Measurements from ENCODE around the gene SLFNL1. TPM values are rescaled to one million over a fixed set of nuclear protein-coding genes. Genes with fewer than 3 reads are reported as not detected.

SLFNL1 gene
- total RNA-seq, 2 donors from 2014 or later: 0.15 TPM; not detected in 1

DNA sequence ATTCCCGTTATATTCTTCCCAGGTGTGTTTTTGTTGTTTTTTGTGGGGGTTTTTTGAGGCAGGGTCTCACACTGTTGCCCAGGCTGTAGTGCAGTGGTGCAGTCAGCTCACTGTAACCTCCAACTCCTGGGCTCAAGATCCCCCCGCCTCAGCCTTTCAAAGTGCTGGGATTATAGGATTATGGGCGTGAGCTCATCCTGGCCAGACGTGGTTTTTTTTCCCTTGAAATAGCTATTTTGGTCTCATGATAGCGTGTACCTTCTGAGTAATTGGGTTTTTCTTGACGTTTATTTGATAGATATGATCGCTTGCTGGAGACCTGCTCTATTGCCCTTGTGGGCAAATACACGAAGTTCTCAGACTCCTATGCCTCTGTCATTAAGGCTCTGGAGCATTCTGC, 24.4 kb downstream of the SLFNL1 start:
- Mint-ChIP-seq H3K27me3 (ENCODE audit: insufficient read depth) (no peaks in the 10 kb centered on the region), H3K36me3 (ENCODE audit: low read depth) (peaks cover 75% of the 10 kb centered on the region), H3K27ac (no peak overlapping the region), H3K9me3 (no peaks in the 10 kb centered on the region), H3K4me1 (no peaks in the 10 kb centered on the region), H3K4me3 (no peak overlapping the region)
- no peak overlapping the region for H3K4me3 ChIP-seq (ENCODE audit: low read length)
- H3K9me3 ChIP-seq (ENCODE audit: control insufficient read depth, low read length): no peaks in the 10 kb centered on the region
- H3K27ac ChIP-seq (ENCODE audit: low read depth, low read length): no peak overlapping the region
- no peak overlapping the region for H3K9ac ChIP-seq (ENCODE audit: extremely low read depth, low read length, poor library complexity, severe bottlenecking)
- H3K27me3 ChIP-seq (ENCODE audit: control insufficient read depth, insufficient read depth, low read length, poor library complexity, severe bottlenecking): no peaks in the 10 kb centered on the region
- DNase-seq: no peak
- TF ChIP-seq, protein P1, sequence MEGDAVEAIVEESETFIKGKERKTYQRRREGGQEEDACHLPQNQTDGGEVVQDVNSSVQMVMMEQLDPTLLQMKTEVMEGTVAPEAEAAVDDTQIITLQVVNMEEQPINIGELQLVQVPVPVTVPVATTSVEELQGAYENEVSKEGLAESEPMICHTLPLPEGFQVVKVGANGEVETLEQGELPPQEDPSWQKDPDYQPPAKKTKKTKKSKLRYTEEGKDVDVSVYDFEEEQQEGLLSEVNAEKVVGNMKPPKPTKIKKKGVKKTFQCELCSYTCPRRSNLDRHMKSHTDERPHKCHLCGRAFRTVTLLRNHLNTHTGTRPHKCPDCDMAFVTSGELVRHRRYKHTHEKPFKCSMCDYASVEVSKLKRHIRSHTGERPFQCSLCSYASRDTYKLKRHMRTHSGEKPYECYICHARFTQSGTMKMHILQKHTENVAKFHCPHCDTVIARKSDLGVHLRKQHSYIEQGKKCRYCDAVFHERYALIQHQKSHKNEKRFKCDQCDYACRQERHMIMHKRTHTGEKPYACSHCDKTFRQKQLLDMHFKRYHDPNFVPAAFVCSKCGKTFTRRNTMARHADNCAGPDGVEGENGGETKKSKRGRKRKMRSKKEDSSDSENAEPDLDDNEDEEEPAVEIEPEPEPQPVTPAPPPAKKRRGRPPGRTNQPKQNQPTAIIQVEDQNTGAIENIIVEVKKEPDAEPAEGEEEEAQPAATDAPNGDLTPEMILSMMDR (conservative IDR thresholded peaks at IDR 0.05): no peak
- H3K36me3 ChIP-seq (ENCODE audit: control insufficient read depth, insufficient read depth, low read length): peaks cover 96% of the 10 kb centered on the region
- 93 to 95% methylated on average over 6 to 8 of the region's 8 CpGs for WGBS, 2 experiments (ENCODE audit: insufficient coverage in 1 of 2, insufficient read length in 1 of 2)
- H3K4me1 ChIP-seq (ENCODE audit: control insufficient read depth, insufficient read depth, low read length): no peaks in the 10 kb centered on the region

DNA sequence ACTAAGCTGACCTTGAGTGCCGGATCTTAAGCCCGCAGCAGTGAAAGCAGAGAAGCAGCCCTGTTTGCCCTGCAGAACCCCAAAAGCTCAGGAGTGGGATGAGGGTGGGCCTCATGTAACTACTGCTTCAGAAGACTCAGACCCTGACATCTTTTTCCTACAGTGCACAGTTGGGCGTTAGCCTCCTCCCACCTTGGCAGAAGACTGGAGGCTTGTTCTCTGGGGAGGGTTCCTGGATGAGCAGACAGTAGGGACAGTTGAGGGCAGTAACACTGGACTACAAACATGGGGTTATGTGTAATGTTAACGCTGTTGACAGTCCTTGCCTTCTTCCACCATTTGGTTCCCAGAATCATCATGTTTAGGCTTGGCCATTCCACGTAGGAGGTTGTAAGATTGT, 32.5 kb downstream of the SLFNL1 start:
- H3K4me1 Mint-ChIP-seq: peaks cover 7% of the 10 kb centered on the region
- WGBS, 2 experiments (ENCODE audit: insufficient coverage in 1 of 2, insufficient read length in 1 of 2): 96 to 100% methylated on average over 3 to 5 of the region's 5 CpGs
- H3K4me3 Mint-ChIP-seq: no peak overlapping the region
- no peaks in the 10 kb centered on the region for H3K9me3 ChIP-seq (ENCODE audit: control insufficient read depth, low read length)
- H3K27me3 ChIP-seq (ENCODE audit: control insufficient read depth, insufficient read depth, low read length, poor library complexity, severe bottlenecking): no peaks in the 10 kb centered on the region
- peaks cover 95% of the 10 kb centered on the region for H3K36me3 Mint-ChIP-seq (ENCODE audit: low read depth)
- DNase-seq: no peak
- H3K4me3 ChIP-seq (ENCODE audit: low read length): no peak overlapping the region
- peaks cover 100% of the 10 kb centered on the region for H3K36me3 ChIP-seq (ENCODE audit: control insufficient read depth, insufficient read depth, low read length)
- H3K9ac ChIP-seq (ENCODE audit: extremely low read depth, low read length, poor library complexity, severe bottlenecking): no peak overlapping the region
- no peak overlapping the region for H3K27ac Mint-ChIP-seq
- TF ChIP-seq, protein P1 (conservative IDR thresholded peaks at IDR 0.05): no peak
- no peaks in the 10 kb centered on the region for H3K27me3 Mint-ChIP-seq (ENCODE audit: insufficient read depth)
- H3K4me1 ChIP-seq (ENCODE audit: control insufficient read depth, insufficient read depth, low read length): peaks cover 4% of the 10 kb centered on the region
- no peak overlapping the region for H3K27ac ChIP-seq (ENCODE audit: low read depth, low read length)
- no peaks in the 10 kb centered on the region for H3K9me3 Mint-ChIP-seq

GRCh38 chr1:40988280-40988679, 33.2 kb downstream of the SLFNL1 start:
- H3K4me1 ChIP-seq (ENCODE audit: control insufficient read depth, insufficient read depth, low read length): peaks cover 4% of the 10 kb centered on the region
- Mint-ChIP-seq H3K36me3 (ENCODE audit: low read depth) (peaks cover 93% of the 10 kb centered on the region), H3K27ac (no peak overlapping the region), H3K9me3 (no peaks in the 10 kb centered on the region), H3K4me3 (no peak overlapping the region), H3K4me1 (peaks cover 7% of the 10 kb centered on the region), H3K27me3 (ENCODE audit: insufficient read depth) (no peaks in the 10 kb centered on the region)
- H3K36me3 ChIP-seq (ENCODE audit: control insufficient read depth, insufficient read depth, low read length): peaks cover 100% of the 10 kb centered on the region
- no peak overlapping the region for H3K9ac ChIP-seq (ENCODE audit: extremely low read depth, low read length, poor library complexity, severe bottlenecking)
- TF ChIP-seq, protein P1 (conservative IDR thresholded peaks at IDR 0.05): no peak
- H3K4me3 ChIP-seq (ENCODE audit: low read length): no peak overlapping the region
- WGBS, 2 experiments (ENCODE audit: insufficient coverage in 1 of 2, insufficient read length in 1 of 2): 93 to 96% methylated on average over 2 to 3 of the region's 3 CpGs
- H3K27ac ChIP-seq (ENCODE audit: low read depth, low read length): no peak overlapping the region
- no peaks in the 10 kb centered on the region for H3K27me3 ChIP-seq (ENCODE audit: control insufficient read depth, insufficient read depth, low read length, poor library complexity, severe bottlenecking)
- no peaks in the 10 kb centered on the region for H3K9me3 ChIP-seq (ENCODE audit: control insufficient read depth, low read length)
- no peak for DNase-seq
